ENCODE results near the gene GRIA2.

The GRIA2 gene

GRCh38 chr4:157363360-157363759 lies 142.8 kb downstream of the GRIA2 start:
- DNase-seq (ENCODE audit: low read depth in 3 of 3, low spot score in 1 of 3), result no peak

DNA sequence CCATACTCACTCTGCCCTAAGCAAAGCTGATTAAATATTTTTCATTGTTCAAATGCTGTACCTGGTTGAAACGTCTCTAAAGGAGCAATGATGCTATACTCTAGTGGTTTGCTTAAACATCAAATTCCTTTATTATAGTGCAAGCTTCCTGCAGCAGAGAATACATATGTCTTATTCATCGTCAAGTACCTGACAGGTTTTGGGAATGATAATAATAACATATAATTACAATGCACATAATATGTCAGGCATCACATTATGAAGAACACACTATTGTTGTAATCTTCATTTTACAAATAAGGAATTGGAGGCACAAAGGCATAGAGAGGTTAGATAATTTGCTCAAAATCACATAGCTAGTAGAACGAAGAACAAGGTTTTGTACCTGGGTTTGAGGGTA lies 151.6 kb downstream of the GRIA2 start:
- no peak for DNase-seq (ENCODE audit: low read depth in 3 of 3, low spot score in 1 of 3)

DNA sequence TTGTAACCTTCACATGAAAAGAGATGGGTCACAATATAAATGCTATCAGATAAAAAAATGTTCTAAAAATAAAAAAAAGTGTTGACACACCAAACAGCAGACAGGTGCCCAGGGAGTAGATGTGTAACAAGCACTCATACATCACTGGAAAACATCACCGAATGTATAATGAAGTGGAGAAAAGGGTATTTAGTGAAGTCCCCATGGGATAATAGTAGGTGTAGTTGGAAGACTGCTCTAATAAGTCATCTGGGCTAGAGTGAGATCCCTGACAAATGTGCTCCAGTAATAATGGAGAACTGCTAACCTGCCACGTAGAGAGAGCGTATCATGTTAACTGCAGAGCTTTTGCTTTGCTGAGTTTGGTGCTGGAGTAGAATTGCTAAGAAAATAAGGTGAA lies 152.0 kb downstream of the GRIA2 start:
- DNase-seq (ENCODE audit: low read depth in 3 of 3, low spot score in 1 of 3), result no peak

GRCh38 chr4:157389741-157390140 lies 169.2 kb downstream of the GRIA2 start:
- no peak for DNase-seq (ENCODE audit: low read depth in 3 of 3, low spot score in 1 of 3)

DNA sequence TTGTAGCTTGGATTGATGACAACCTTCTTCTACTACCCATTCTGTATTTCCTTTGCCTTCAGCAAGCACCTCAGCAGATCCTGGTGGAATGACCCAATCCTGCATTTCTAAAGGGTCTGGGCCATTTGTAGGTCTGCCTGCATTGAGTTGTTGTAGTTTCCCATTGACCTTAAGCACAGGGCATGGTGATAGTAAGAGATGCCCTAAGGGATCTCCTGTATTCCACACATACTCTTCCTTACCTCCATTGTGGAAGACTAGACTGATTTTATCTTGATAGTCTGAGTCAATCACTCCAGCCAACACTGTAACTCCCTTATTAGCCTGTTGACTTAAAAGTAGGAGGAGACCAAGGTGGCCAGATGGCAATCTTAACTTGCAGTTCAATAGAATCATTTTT lies 184.5 kb downstream of the GRIA2 start:
- DNase-seq (ENCODE audit: low read depth in 3 of 3, low spot score in 1 of 3), result no peak
